ENCODE results near the gene HINFP. TPM values are rescaled to one million over a fixed set of nuclear protein-coding genes. Genes with fewer than 3 reads are reported as not detected.

Gene HINFP
- total RNA-seq, 4 donors from 2014 or later: 7.0 to 33.2 (median 13.9) TPM

DNA sequence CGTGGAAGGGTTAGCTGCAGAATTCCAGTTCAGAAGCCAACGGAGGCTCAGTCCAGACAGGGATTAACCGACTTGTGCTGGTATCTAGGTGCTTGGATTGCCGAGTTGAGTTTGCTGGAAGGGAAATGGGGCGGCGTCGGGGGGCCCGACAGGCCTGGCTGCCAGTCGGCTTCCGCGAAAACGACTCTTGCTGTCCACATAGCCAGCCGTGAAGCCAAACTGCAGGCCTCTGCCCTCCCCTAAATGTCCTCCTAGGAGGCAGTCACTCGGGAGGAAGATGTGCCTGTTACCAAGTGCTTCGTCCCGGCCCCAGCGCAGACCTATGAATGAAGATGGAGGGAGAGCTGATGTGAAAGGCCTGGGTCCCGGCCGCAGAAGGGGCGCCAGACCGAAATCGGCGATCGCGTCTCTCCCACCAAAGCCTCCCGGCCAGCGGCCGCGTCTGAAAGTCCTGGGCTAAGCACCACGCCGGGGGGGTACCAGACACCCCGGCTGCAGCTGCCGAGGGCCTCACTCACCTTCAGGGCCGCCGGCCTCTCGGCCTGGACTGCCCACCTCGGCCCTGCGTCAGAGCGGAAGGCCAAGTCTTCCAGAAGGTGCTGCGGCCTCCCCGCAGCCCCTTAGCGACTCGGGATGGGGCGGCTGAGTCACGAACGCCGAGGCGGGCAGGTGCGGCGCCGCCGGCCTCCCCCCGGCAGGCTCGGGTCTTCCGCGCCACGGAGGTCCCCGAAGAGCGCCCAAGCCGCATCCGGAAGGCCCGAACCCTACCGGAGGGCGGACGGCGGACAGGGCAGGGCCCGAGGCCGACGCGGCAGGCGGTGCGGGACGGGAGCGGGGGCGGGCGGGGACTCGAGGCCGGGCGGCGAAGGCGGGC is 27.2 kb upstream of the HINFP start:
- TF ChIP-seq POLR2A (IDR thresholded peaks at IDR 0.05): no peak
- TF ChIP-seq, protein P1, sequence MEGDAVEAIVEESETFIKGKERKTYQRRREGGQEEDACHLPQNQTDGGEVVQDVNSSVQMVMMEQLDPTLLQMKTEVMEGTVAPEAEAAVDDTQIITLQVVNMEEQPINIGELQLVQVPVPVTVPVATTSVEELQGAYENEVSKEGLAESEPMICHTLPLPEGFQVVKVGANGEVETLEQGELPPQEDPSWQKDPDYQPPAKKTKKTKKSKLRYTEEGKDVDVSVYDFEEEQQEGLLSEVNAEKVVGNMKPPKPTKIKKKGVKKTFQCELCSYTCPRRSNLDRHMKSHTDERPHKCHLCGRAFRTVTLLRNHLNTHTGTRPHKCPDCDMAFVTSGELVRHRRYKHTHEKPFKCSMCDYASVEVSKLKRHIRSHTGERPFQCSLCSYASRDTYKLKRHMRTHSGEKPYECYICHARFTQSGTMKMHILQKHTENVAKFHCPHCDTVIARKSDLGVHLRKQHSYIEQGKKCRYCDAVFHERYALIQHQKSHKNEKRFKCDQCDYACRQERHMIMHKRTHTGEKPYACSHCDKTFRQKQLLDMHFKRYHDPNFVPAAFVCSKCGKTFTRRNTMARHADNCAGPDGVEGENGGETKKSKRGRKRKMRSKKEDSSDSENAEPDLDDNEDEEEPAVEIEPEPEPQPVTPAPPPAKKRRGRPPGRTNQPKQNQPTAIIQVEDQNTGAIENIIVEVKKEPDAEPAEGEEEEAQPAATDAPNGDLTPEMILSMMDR (IDR thresholded peaks at IDR 0.05): no peak
- no peak for DNase-seq
- 1 to 4% methylated on average over 5 to 8 of the region's 81 CpGs for WGBS, 2 donors
- peaks cover 6 to 45% (median 16%) of the 10 kb centered on the region in 3 donors for H3K36me3 ChIP-seq
- peak overlapping the region; percentile 73 to 93 (median 86) for H3K4me3 ChIP-seq
- peak overlapping the region; percentile 90 to 97 (median 96) for H3K27ac ChIP-seq
- no peaks in the 10 kb centered on the region for H3K9me3 ChIP-seq
- peaks cover 14 to 36% (median 21%) of the 10 kb centered on the region in 3 donors for H3K4me1 ChIP-seq
- no peaks in the 10 kb centered on the region for H3K27me3 ChIP-seq
- intact Hi-C loops (cut with DNase I): loop anchor here (10.0 kb wide), 1 partner anchor 101 kb away; no protein-coding TSS in a partner anchor

DNA sequence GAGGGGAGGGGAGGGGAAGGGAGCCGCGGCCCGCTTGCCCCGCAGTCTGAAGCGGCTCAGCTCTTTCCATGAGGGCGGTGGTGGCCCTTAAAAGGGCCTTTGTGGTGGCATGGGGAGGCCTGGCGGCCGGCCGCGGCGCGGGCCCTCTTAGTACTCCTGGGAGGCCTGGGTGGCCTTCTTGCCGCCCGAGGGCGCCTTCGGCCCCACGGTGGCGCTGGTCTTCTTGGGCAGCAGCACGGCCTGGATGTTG is 26.6 kb upstream of the HINFP start:
- DNase-seq: no peak
- 0% methylated on average over 6 of the region's 19 CpGs; no CpG with 5 or more reads in 1 of the 2 donors for WGBS, 2 donors
- H3K4me3 ChIP-seq: peak overlapping the region; percentile 73 to 93 (median 86)
- H3K27ac ChIP-seq: peak overlapping the region; percentile 90 to 97 (median 96)
- intact Hi-C loops (cut with DNase I): loop anchor here (10.0 kb wide), 1 partner anchor 100 kb away; no protein-coding TSS in a partner anchor
- H3K27me3 ChIP-seq: no peaks in the 10 kb centered on the region
- no peaks in the 10 kb centered on the region for H3K9me3 ChIP-seq
- H3K4me1 ChIP-seq: peaks cover 14 to 40% (median 21%) of the 10 kb centered on the region in 3 donors
- TF ChIP-seq, protein P1 (IDR thresholded peaks at IDR 0.05): peak; percentile 28 to 69 (median 56)
- no peak for TF ChIP-seq POLR2A (IDR thresholded peaks at IDR 0.05)
- peaks cover 6 to 45% (median 16%) of the 10 kb centered on the region in 3 donors for H3K36me3 ChIP-seq

DNA sequence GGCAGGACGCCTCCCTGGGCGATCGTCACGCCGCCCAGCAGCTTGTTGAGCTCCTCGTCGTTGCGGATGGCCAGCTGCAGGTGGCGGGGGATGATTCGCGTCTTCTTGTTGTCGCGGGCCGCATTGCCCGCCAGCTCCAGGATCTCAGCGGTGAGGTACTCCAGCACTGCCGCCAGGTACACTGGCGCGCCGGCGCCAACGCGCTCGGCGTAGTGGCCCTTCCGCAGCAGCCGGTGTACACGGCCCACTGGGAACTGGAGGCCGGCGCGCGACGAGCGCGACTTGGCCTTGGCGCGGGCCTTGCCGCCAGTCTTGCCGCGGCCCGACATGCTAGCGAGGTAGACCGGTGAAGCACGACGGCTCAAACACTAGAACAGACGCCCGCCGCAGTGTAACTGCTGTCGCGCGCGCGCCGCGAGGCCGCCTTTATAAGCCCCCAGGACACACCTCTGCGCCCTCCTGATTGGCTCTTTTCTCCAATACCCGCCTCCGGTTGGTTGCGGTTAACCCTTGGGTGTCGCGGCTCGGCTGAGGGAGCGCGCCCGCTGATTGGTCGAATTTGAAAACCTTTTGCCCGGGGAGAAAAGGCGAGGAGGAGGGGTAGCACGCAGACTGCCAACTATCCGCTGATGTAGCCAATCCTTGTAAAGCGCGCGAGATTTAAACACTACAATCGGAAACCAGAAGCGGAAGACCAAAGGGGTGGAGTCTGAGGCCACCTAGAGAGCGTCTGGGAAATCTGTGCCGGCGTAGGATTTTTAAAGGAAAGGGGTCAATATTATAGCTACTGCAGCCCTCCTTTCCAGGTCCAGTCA is 26.1 kb upstream of the HINFP start:
- Histone ChIP-seq H3K27ac (peak overlapping the region; percentile 90 to 97 (median 96)), H3K4me3 (peak overlapping the region; percentile 73 to 93 (median 86)), H3K36me3 (peaks cover 6 to 45% (median 16%) of the 10 kb centered on the region in 3 donors), H3K4me1 (peaks cover 15 to 46% (median 24%) of the 10 kb centered on the region in 3 donors), H3K9me3 (no peaks in the 10 kb centered on the region), H3K27me3 (no peaks in the 10 kb centered on the region)
- peak in 2 of 4 donors; percentile 98 to 99 for TF ChIP-seq POLR2A (IDR thresholded peaks at IDR 0.05)
- TF ChIP-seq, protein P1 (IDR thresholded peaks at IDR 0.05): peak in 2 of 6 experiments; percentile 3 to 24
- intact Hi-C loops (cut with DNase I): loop anchor here (10.0 kb wide), 1 partner anchor 100 kb away; no protein-coding TSS in a partner anchor
- 0% methylated on average over 10 of the region's 79 CpGs for WGBS, 2 donors
- DNase-seq: peak; percentile 97

DNA sequence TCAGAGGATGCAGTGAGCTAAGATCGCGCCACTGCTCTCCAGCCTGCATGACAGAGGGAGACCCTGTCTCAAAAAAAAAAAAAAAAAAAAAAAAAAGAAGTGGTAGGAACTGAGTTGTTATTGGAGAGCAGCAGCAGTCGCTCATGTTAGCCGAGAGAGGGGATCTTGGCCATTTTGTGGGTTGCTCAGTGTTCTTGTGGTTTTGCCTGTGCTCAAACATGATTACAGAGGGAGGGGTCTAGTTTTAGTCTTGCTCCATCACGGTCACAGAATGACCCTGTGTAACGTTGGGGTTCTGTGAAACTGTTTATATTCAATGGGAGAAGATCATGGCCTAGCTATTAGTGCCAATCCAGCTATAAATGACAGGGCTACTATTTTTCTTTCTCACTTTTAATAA is 21.7 kb upstream of the HINFP start:
- 58 to 70% methylated on average over 6 of the region's 6 CpGs for WGBS, 2 donors
- DNase-seq: no peak
- Histone ChIP-seq H3K4me1 (peaks cover 9 to 43% (median 25%) of the 10 kb centered on the region in 3 donors), H3K4me3 (no peak overlapping the region), H3K27ac (no peak overlapping the region), H3K27me3 (no peaks in the 10 kb centered on the region), H3K9me3 (no peaks in the 10 kb centered on the region), H3K36me3 (peaks cover 6 to 29% (median 16%) of the 10 kb centered on the region in 3 donors)
- intact Hi-C loops (cut with DNase I): loop anchor here (10.0 kb wide), 1 partner anchor 95 kb away; no protein-coding TSS in a partner anchor
- TF ChIP-seq, protein P1 (IDR thresholded peaks at IDR 0.05): no peak
- no peak for TF ChIP-seq POLR2A (IDR thresholded peaks at IDR 0.05)
